DOHH2 (cell line): Measurements from ENCODE around the gene DCTN2.

Experiments used
- H3F3A ChIP-seq: fragments of 200-600 bp; sonication (generic), shearing (Covaris generic); 2 replicates; pipeline ENCODE4 v1.6.0; 2016; ENCODE audit warnings: antibody characterized with exemption, mild to moderate bottlenecking; ENCODE audit not compliant: control insufficient read depth, insufficient read depth
- H3K27ac ChIP-seq: fragments of 200-600 bp; sonication (generic); 2 replicates; pipeline ENCODE4 v1.5.1; 2014; ENCODE audit warnings: low read depth, mild to moderate bottlenecking, low read length, moderate library complexity
- H3K27me3 ChIP-seq: fragments of 200-600 bp; sonication (generic); 2 replicates; pipeline ENCODE4 v1.6.1; 2014; ENCODE audit warnings: mild to moderate bottlenecking, low read length, mixed read lengths; ENCODE audit not compliant: control insufficient read depth
- H3K36me3 ChIP-seq: fragments of 200-600 bp; sonication (generic); 2 replicates; pipeline ENCODE4 v1.6.1; 2014; ENCODE audit warnings: mild to moderate bottlenecking, low read length, moderate library complexity, mixed read lengths; ENCODE audit not compliant: control insufficient read depth
- H3K4me1 ChIP-seq: fragments of 200-600 bp; sonication (generic); 2 replicates; pipeline ENCODE4 v1.6.1; 2014; ENCODE audit warnings: mild to moderate bottlenecking, low read length, mixed read lengths; ENCODE audit not compliant: control insufficient read depth
- H3K4me2 ChIP-seq: fragments of 200-600 bp; sonication (generic); 2 replicates; pipeline ENCODE4 v1.6.0; 2014; ENCODE audit warnings: mild to moderate bottlenecking, low read length, moderate library complexity
- H3K4me3 ChIP-seq: fragments of 200-600 bp; sonication (generic); 2 replicates; pipeline ENCODE4 v1.5.1; 2014; ENCODE audit warnings: mild to moderate bottlenecking, low read length, mixed read lengths
- H3K79me2 ChIP-seq: fragments of 200-600 bp; sonication (generic); 2 replicates; pipeline ENCODE4 v1.6.1; 2014; ENCODE audit warnings: mild to moderate bottlenecking, low read length, mixed read lengths; ENCODE audit not compliant: control insufficient read depth
- H3K9me2 ChIP-seq: fragments of 200-600 bp; sonication (generic); replicated peaks from 2 replicates; pipeline ENCODE4 v1.6.1; 2014; ENCODE audit warnings: mild to moderate bottlenecking, low read length, mixed read lengths; ENCODE audit not compliant: control insufficient read depth
- H3K9me3 ChIP-seq: fragments of 200-600 bp; sonication (generic); 2 replicates; pipeline ENCODE4 v1.6.1; 2014; ENCODE audit warnings: antibody characterized with exemption, low read length, mixed read lengths; ENCODE audit not compliant: control insufficient read depth, insufficient read depth
- H4K20me1 ChIP-seq: fragments of 200-600 bp; sonication (generic); 2 replicates; pipeline ENCODE4 v1.6.0; 2014; ENCODE audit warnings: low read depth, mild to moderate bottlenecking, antibody characterized with exemption, low read length, moderate library complexity; ENCODE audit not compliant: control insufficient read depth, insufficient read depth
- CTCF ChIP-seq: fragments of 200-600 bp; sonication (generic); IDR thresholded peaks from one replicate; pipeline ENCODE4 v1.5.1; 2014; ENCODE audit warnings: antibody characterized with exemption, mild to moderate bottlenecking, low read depth, low read length; ENCODE audit not compliant: poor library complexity, severe bottlenecking
- EZH2phosphoT487 ChIP-seq: fragments of 200-600 bp; sonication (generic); IDR thresholded peaks from 2 replicates; pipeline ENCODE4 v1.6.1; 2017; ENCODE audit warnings: borderline replicate concordance, mild to moderate bottlenecking, antibody characterized with exemption, low read length, moderate library complexity, mixed read lengths

DCTN2 gene

GRCh38 chr12:57536597-57536942 is 10.4 kb downstream of the DCTN2 start:
- H3K9me3 ChIP-seq = no peaks in the 10 kb centered on the region
- peaks cover 2% of the 10 kb centered on the region; the same call in 1 of the 2 replicates for H3F3A ChIP-seq
- TF ChIP-seq CTCF = no peak
- no peak for TF ChIP-seq EZH2phosphoT487
- no peaks in the 10 kb centered on the region for H4K20me1 ChIP-seq
- H3K36me3 ChIP-seq = peaks cover 45% of the 10 kb centered on the region
- no peaks in the 10 kb centered on the region for H3K79me2 ChIP-seq
- no peaks in the 10 kb centered on the region for H3K9me2 ChIP-seq
- no peak overlapping the region for H3K4me3 ChIP-seq
- no peaks in the 10 kb centered on the region for H3K27me3 ChIP-seq
- H3K4me2 ChIP-seq = no peak overlapping the region
- H3K4me1 ChIP-seq = no peaks in the 10 kb centered on the region
- H3K27ac ChIP-seq = no peak overlapping the region

GRCh38 chr12:57535764-57536596 is 11.0 kb downstream of the DCTN2 start:
- Histone ChIP-seq H3F3A (peaks cover 2% of the 10 kb centered on the region; the same call in 1 of the 2 replicates), H3K79me2 (no peaks in the 10 kb centered on the region), H3K36me3 (peaks cover 45% of the 10 kb centered on the region), H3K4me1 (no peaks in the 10 kb centered on the region), H3K4me2 (no peak overlapping the region), H3K27me3 (no peaks in the 10 kb centered on the region), H3K4me3 (no peak overlapping the region), H3K9me2 (no peaks in the 10 kb centered on the region), H4K20me1 (no peaks in the 10 kb centered on the region), H3K9me3 (no peaks in the 10 kb centered on the region), H3K27ac (no peak overlapping the region)
- TF ChIP-seq CTCF (no peak), EZH2phosphoT487 (no peak)

GRCh38 chr12:57534991-57535543 is 11.9 kb downstream of the DCTN2 start:
- Histone ChIP-seq H3K4me1 (no peaks in the 10 kb centered on the region), H3K27ac (no peak overlapping the region), H3K27me3 (no peaks in the 10 kb centered on the region), H3K4me2 (no peak overlapping the region), H4K20me1 (no peaks in the 10 kb centered on the region), H3K9me3 (no peaks in the 10 kb centered on the region), H3K4me3 (no peak overlapping the region), H3K79me2 (no peaks in the 10 kb centered on the region), H3K9me2 (no peaks in the 10 kb centered on the region), H3K36me3 (peaks cover 52% of the 10 kb centered on the region), H3F3A (peaks cover 2% of the 10 kb centered on the region; the same call in 1 of the 2 replicates)
- TF ChIP-seq CTCF (no peak), EZH2phosphoT487 (no peak)
